Liver (tissue), 9 donors: Measurements from ENCODE around the gene EOLA2. TPM values are rescaled to one million over a fixed set of nuclear protein-coding genes. Genes with fewer than 3 reads are reported as not detected.
A peak's percentile ranks its signal among the peaks of the same experiment; 100 is the strongest.
"Not testable (repeated sequence)": the region's sequence is repeated elsewhere in the genome, so short reads cannot be mapped to it uniquely, and the experiment has no call there.

Source experiments
- DNase-seq: peaks from one replicate; pipeline ENCODE4 v3.0.0-alpha.2; 2017; ENCODE audit warnings: low spot score
- H3K27ac ChIP-seq, 2 donors: one replicate each; pipeline ENCODE4 v1.7.0; 2013; ENCODE audit warnings: inconsistent platforms in 2 of 2, low read length in 2 of 2, control low read depth in 1 of 2, low read depth in 1 of 2, mild to moderate bottlenecking in 1 of 2
- H3K27me3 ChIP-seq, 4 donors: one replicate each; pipeline versions ENCODE4 v1.6.1 to v1.7.0; 2013; ENCODE audit warnings: low read length in 3 of 4, inconsistent platforms in 1 of 4, mild to moderate bottlenecking in 1 of 4, moderate library complexity in 1 of 4; ENCODE audit not compliant: control insufficient read depth in 4 of 4, insufficient read depth in 4 of 4
- H3K36me3 ChIP-seq, 4 donors: one replicate each; pipeline versions ENCODE4 v1.6.1 to v1.7.0; 2013; ENCODE audit warnings: low read length in 3 of 4, mild to moderate bottlenecking in 3 of 4, low read depth in 1 of 4, moderate library complexity in 1 of 4; ENCODE audit not compliant: control insufficient read depth in 4 of 4, insufficient read depth in 3 of 4
- H3K4me1 ChIP-seq, 4 donors: one replicate each; pipeline versions ENCODE4 v1.6.1 to v1.7.0; 2013; ENCODE audit warnings: low read length in 3 of 4, mild to moderate bottlenecking in 3 of 4, moderate library complexity in 1 of 4; ENCODE audit not compliant: control insufficient read depth in 4 of 4, insufficient read depth in 4 of 4
- H3K4me3 ChIP-seq, 3 donors: one replicate each; pipeline versions ENCODE4 v1.6.1 to v1.7.0; 2013; ENCODE audit warnings: low read length in 3 of 3, control low read depth in 1 of 3, low read depth in 1 of 3, mild to moderate bottlenecking in 1 of 3
- H3K9ac ChIP-seq, 2 donors: one replicate each; pipeline ENCODE4 v1.7.0; 2013; ENCODE audit warnings: low read length in 2 of 2, mild to moderate bottlenecking in 2 of 2, moderate library complexity in 2 of 2, control low read depth in 1 of 2, low read depth in 1 of 2
- H3K9me3 ChIP-seq, 4 donors: one replicate each; pipeline versions ENCODE4 v1.6.1 to v1.7.0; 2013; ENCODE audit warnings: low read length in 3 of 4; ENCODE audit not compliant: control insufficient read depth in 4 of 4
- EGR1 ChIP-seq, 2 donors: IDR thresholded peaks; 2 replicates each; pipeline ENCODE4 v1.6.1; 2016 to 2018; ENCODE audit warnings: antibody characterized with exemption in 2 of 2, low read depth in 2 of 2
- FOXA2 ChIP-seq: IDR thresholded peaks from 2 replicates; pipeline ENCODE4 v1.6.1; 2016; ENCODE audit warnings: antibody characterized with exemption
- GABPA ChIP-seq, 2 donors: IDR thresholded peaks in 1 of 2; conservative IDR thresholded peaks in 1 of 2; 2 replicates each; pipeline ENCODE4 v1.6.1; 2016; ENCODE audit warnings: antibody characterized with exemption in 2 of 2, mild to moderate bottlenecking in 1 of 2, moderate library complexity in 1 of 2
- HNF4G ChIP-seq: IDR thresholded peaks from 2 replicates; pipeline ENCODE4 v1.6.1; 2016; ENCODE audit warnings: antibody characterized with exemption
- JUND ChIP-seq, 2 donors: IDR thresholded peaks; 2 replicates each; pipeline ENCODE4 v1.6.1; 2016; ENCODE audit warnings: antibody characterized with exemption in 2 of 2
- RAD21 ChIP-seq, 2 donors: IDR thresholded peaks; 2 replicates each; pipeline ENCODE4 v1.6.1; 2016; ENCODE audit warnings: antibody characterized with exemption in 2 of 2, mild to moderate bottlenecking in 2 of 2
- SP1 ChIP-seq: IDR thresholded peaks from 2 replicates; pipeline ENCODE4 v1.6.1; 2018; ENCODE audit warnings: antibody characterized with exemption, mild to moderate bottlenecking
- TAF1 ChIP-seq: conservative IDR thresholded peaks from 2 replicates; pipeline ENCODE4 v1.6.1; 2016; ENCODE audit warnings: antibody characterized with exemption, mild to moderate bottlenecking
- YY1 ChIP-seq: IDR thresholded peaks from 2 replicates; pipeline ENCODE4 v1.6.1; 2016; ENCODE audit warnings: antibody characterized with exemption, mild to moderate bottlenecking
- WGBS: extraction: QIAGEN DNeasy Blood & Tissue Kit; methylation state at CpG from one replicate; pipeline ENCODE4 v1.1.7; 2013; 5-methylcytosine and 5-hydroxymethylcytosine counted together
- polyA plus RNA-seq, 2 donors: library from polyadenylated mRNA; stranded (reverse) in 1 of 2; unstranded in 1 of 2; fragments of 200-250 nt in 1 of 2; fragments of >200 nt in 1 of 2; fragmentation: Nextera tagmentation in 1 of 2; extraction: Ambion mirVana in 1 of 2; gene quantifications; one replicate each; pipeline versions ENCODE4 v1.2.1 to v1.2.3, GENCODE V29; 2013 to 2015
- total RNA-seq, 2 donors: library from RNA; depleted of rRNA; stranded (reverse); fragments of >200 nt; gene quantifications; one replicate each; pipeline ENCODE4 v1.2.3, GENCODE V29; 2014
- TF ChIP-seq, protein P1 (sequence below): fragments of 150-350 bp; IDR thresholded peaks from 2 replicates; pipeline ENCODE4 v1.5.1; 2017; ENCODE audit warnings: improper control_type of control experiment, low read depth, low read length; ENCODE audit not compliant: missing input control
- TF ChIP-seq, protein P2 (sequence below): IDR thresholded peaks from 2 replicates; pipeline ENCODE4 v1.6.1; 2016; ENCODE audit warnings: antibody characterized with exemption
- TF ChIP-seq, protein P3 (sequence below): IDR thresholded peaks from 2 replicates; pipeline ENCODE4 v1.6.1; 2016; ENCODE audit warnings: antibody characterized with exemption, mild to moderate bottlenecking
- donor health status: healthy.
- donor health status: healthy.
- donor health status: healthy.
- donor health status: healthy.
- donor health status: healthy.

Gene EOLA2
- total and polyA plus RNA-seq, 4 donors, result 10.5 to 22.7 (median 15.6) TPM

DNA sequence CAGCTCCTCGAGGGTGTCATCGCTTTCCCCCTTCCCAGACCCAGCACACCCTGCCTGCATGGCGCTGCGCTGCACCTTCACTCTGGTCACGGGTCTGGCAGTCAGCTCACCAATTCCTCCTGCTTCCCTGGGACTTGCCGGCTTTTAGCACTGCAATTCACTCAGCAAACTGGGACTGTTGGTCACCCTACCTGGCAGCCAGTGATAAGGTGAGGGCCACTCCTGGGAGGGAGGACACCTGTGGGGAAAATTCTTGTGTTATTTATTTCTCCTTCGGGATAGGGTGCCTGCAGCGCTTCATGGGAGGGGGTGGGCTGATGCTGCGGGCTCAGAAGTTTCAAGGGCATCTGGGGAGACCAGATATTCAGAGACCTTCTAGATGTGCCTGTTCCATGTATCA lies 7.5 kb upstream of the EOLA2 start:
- not testable (repeated sequence) for H3K9me3 ChIP-seq, H3K27ac ChIP-seq, H3K9ac ChIP-seq, H3K27me3 ChIP-seq, DNase-seq, H3K4me3 ChIP-seq, H3K4me1 ChIP-seq
- peaks cover 2 to 11% (median 6%) of the 10 kb centered on the region in 4 donors for H3K36me3 ChIP-seq
- WGBS, result 93% methylated on average over 7 of the region's 9 CpGs

DNA sequence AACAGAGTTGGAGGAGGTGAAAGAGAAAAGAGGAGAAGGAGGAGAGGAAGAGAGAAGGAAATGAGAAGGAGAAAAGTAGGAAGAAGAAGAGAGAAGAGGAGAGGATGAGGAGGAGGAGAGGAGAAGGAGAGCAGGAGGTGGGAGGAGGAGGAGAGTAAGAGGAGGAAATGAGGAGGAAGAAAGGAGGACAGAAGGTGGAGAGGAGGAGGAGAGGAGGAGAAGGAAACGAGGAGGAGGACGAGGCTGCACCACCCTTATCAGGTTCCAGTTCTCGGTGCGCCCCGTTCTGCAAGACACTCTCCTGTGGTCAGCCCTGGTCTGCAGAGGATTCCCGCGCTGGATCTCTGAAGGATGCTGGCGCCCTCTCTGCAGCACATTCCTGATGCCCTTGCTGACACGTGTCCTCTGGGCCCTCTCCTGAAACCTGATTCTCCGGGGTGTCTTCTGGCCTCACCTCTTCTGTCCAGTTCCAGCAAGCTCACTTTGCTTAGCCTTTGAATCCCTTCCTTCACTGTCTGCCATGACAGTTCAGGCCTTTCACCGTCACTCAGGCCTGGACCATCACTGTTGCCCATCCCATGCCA lies 6.9 kb upstream of the EOLA2 start:
- not testable (repeated sequence) for H3K9me3 ChIP-seq, H3K4me3 ChIP-seq, H3K27ac ChIP-seq, H3K4me1 ChIP-seq, H3K27me3 ChIP-seq, DNase-seq, H3K9ac ChIP-seq
- H3K36me3 ChIP-seq, result peaks cover 2 to 11% (median 6%) of the 10 kb centered on the region in 4 donors
- WGBS, result 95% methylated on average over 11 of the region's 11 CpGs

DNA sequence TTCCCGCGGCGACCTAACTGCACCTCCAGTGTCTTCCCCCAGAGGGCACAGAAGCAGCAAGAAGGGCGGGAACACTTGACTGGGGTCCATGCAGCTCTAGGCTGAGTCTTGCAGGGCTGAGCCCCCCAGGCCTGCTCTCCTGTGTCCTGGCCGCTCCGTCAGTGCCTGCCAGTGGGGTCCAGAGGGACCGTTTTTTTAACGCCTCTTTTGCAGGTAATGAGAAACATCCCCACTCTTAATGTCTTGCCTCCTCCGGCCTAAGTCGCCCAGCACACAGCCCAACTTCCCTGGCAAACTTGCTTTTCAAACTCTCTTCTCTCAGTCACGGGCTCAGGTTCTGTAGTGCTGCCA lies 2.4 kb upstream of the EOLA2 start:
- TF ChIP-seq, protein P1, sequence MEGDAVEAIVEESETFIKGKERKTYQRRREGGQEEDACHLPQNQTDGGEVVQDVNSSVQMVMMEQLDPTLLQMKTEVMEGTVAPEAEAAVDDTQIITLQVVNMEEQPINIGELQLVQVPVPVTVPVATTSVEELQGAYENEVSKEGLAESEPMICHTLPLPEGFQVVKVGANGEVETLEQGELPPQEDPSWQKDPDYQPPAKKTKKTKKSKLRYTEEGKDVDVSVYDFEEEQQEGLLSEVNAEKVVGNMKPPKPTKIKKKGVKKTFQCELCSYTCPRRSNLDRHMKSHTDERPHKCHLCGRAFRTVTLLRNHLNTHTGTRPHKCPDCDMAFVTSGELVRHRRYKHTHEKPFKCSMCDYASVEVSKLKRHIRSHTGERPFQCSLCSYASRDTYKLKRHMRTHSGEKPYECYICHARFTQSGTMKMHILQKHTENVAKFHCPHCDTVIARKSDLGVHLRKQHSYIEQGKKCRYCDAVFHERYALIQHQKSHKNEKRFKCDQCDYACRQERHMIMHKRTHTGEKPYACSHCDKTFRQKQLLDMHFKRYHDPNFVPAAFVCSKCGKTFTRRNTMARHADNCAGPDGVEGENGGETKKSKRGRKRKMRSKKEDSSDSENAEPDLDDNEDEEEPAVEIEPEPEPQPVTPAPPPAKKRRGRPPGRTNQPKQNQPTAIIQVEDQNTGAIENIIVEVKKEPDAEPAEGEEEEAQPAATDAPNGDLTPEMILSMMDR, result peak; percentile 53
- peak; percentile 51 to 63 for TF ChIP-seq RAD21 (IDR thresholded peaks at IDR 0.05)
- not testable (repeated sequence) for H3K9ac ChIP-seq, H3K4me1 ChIP-seq, H3K9me3 ChIP-seq, DNase-seq, H3K27me3 ChIP-seq, H3K36me3 ChIP-seq, H3K4me3 ChIP-seq, H3K27ac ChIP-seq
- WGBS, result 25% methylated on average over 10 of the region's 11 CpGs

DNA sequence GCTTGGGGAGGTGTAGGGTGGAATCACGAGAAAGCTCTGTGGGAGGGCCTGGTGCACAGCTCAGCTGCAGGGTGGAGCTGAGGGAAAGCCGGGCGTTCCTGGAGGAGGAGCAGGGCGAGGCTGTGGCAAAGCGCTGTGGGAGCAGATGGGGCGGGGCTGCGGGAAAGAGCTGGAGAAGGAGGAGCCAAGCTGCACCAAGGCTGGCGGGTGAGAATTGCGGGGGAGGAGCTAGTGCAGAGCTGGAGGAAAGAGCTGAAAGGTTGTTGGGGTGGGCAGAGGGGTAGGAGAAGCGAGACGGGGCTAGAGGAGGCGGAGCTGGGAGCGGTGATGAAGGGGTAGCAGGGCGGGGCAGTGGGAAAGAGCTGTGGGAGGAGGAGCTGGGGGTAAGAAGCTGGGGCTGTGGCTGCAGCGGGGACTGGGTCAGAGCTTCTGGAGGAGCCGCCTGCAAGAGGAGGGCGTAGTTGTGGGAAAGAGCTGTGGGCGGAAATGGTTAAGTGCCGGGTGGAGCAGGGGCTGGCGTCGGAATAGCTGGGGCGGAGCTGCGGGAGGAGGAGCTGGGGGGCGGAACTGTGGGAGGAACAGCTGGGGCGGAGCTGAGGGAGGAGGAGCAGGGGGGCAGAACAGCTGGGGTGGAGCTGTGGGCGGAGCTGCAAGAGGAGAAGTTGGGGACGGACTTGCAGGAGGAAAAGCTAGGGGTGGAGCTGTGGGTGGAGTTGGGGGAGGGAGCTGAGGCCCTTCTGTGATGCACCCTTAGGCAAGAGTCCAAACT lies 1.8 kb upstream of the EOLA2 start:
- WGBS, result 1% methylated on average over 27 of the region's 27 CpGs
- H3K9ac ChIP-seq, result no peak overlapping the region
- H3K27ac ChIP-seq, result peak overlapping the region; percentile 95
- peak; percentile 91 for DNase-seq
- H3K36me3 ChIP-seq, result peaks cover 0 to 3% (median 0%) of the 10 kb centered on the region in 4 donors
- H3K9me3 ChIP-seq, result no peaks in the 10 kb centered on the region
- peak overlapping the region; percentile 35 to 63 (median 60) for H3K4me3 ChIP-seq
- peaks cover 0 to 9% (median 2%) of the 10 kb centered on the region in 4 donors for H3K4me1 ChIP-seq
- no peaks in the 10 kb centered on the region for H3K27me3 ChIP-seq
- TF ChIP-seq GABPA (IDR thresholded peaks at IDR 0.05 in 1 of 2, conservative IDR thresholded peaks at IDR 0.05 in 1 of 2) (peak in 1 of 2 donors; percentile 24), RAD21 (IDR thresholded peaks at IDR 0.05) (no peak), YY1 (no peak), JUND (IDR thresholded peaks at IDR 0.05) (peak in 1 of 2 donors; percentile 22), FOXA2 (no peak), TAF1 (peak; percentile 63), SP1 (peak; percentile 72), EGR1 (IDR thresholded peaks at IDR 0.05; ENCODE audit: low read depth in 2 of 2) (peak; percentile 36 to 46), HNF4G (no peak)
- TF ChIP-seq, protein P2, sequence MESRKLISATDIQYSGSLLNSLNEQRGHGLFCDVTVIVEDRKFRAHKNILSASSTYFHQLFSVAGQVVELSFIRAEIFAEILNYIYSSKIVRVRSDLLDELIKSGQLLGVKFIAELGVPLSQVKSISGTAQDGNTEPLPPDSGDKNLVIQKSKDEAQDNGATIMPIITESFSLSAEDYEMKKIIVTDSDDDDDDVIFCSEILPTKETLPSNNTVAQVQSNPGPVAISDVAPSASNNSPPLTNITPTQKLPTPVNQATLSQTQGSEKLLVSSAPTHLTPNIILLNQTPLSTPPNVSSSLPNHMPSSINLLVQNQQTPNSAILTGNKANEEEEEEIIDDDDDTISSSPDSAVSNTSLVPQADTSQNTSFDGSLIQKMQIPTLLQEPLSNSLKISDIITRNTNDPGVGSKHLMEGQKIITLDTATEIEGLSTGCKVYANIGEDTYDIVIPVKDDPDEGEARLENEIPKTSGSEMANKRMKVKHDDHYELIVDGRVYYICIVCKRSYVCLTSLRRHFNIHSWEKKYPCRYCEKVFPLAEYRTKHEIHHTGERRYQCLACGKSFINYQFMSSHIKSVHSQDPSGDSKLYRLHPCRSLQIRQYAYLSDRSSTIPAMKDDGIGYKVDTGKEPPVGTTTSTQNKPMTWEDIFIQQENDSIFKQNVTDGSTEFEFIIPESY, result peak; percentile 49
- TF ChIP-seq, protein P3, sequence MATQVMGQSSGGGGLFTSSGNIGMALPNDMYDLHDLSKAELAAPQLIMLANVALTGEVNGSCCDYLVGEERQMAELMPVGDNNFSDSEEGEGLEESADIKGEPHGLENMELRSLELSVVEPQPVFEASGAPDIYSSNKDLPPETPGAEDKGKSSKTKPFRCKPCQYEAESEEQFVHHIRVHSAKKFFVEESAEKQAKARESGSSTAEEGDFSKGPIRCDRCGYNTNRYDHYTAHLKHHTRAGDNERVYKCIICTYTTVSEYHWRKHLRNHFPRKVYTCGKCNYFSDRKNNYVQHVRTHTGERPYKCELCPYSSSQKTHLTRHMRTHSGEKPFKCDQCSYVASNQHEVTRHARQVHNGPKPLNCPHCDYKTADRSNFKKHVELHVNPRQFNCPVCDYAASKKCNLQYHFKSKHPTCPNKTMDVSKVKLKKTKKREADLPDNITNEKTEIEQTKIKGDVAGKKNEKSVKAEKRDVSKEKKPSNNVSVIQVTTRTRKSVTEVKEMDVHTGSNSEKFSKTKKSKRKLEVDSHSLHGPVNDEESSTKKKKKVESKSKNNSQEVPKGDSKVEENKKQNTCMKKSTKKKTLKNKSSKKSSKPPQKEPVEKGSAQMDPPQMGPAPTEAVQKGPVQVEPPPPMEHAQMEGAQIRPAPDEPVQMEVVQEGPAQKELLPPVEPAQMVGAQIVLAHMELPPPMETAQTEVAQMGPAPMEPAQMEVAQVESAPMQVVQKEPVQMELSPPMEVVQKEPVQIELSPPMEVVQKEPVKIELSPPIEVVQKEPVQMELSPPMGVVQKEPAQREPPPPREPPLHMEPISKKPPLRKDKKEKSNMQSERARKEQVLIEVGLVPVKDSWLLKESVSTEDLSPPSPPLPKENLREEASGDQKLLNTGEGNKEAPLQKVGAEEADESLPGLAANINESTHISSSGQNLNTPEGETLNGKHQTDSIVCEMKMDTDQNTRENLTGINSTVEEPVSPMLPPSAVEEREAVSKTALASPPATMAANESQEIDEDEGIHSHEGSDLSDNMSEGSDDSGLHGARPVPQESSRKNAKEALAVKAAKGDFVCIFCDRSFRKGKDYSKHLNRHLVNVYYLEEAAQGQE, result peak; percentile 41
